Activated B cell treated with CpG ODN at 0.5 μM for 24 hours (primary cell): ENCODE measurements around the gene TM6SF1. TPM values are rescaled to one million over a fixed set of nuclear protein-coding genes. Genes with fewer than 3 reads are reported as not detected.
"Not testable (repeated sequence)": the region's sequence is repeated elsewhere in the genome, so short reads cannot be mapped to it uniquely, and the experiment has no call there.

ENCODE experiments used
- ATAC-seq: fragments of 200-7000 bp; cut with Tn5 transposase; one replicate; pipeline ENCODE4 v1.10.0; 2021; ENCODE audit warnings: low read depth, mild to moderate bottlenecking, moderate library complexity
- CTCF ChIA-PET: fragments of 350-600 bp; sonication (Branson Sonifier 250); formaldehyde crosslinking; loops from one replicate; lab custom pipeline; 2021; ENCODE audit warnings: antibody characterized with exemption; lab: Charles Lee
- POLR2A ChIA-PET: fragments of 350-600 bp; sonication (Branson Sonifier 250); formaldehyde crosslinking; loops from one replicate; lab custom pipeline; 2021; ENCODE audit warnings: antibody characterized with exemption; lab: Charles Lee
- DNase-seq: peaks from one replicate; pipeline ENCODE4 v3.0.0; 2022
- H3K27ac Mint-ChIP-seq: one replicate; pipeline ENCODE4 v1.8.0; 2020; ENCODE audit warnings: mixed read lengths
- H3K27me3 Mint-ChIP-seq: one replicate; pipeline ENCODE4 v1.8.0; 2021; ENCODE audit warnings: mixed read lengths
- H3K36me3 Mint-ChIP-seq: one replicate; pipeline ENCODE4 v1.8.0; 2021; ENCODE audit warnings: low read depth, mixed read lengths
- H3K4me1 Mint-ChIP-seq: one replicate; pipeline ENCODE4 v1.8.0; 2021; ENCODE audit warnings: mixed read lengths
- H3K4me3 Mint-ChIP-seq: one replicate; pipeline ENCODE4 v1.8.0; 2020; ENCODE audit warnings: mild to moderate bottlenecking, mixed read lengths
- H3K9me3 Mint-ChIP-seq: one replicate; pipeline ENCODE4 v1.8.0; 2020; ENCODE audit warnings: mixed read lengths
- CTCF ChIP-seq: fragments of 200-600 bp; IDR thresholded peaks from one replicate; pipeline ENCODE4 v1.8.0; 2022; ENCODE audit warnings: antibody characterized with exemption, mild to moderate bottlenecking
- intact Hi-C: fragments of 100-400 bp; cut with micrococcal nuclease; formaldehyde crosslinking; loops from one replicate; pipeline ENCODE4 v1.15.1; 2024
- total RNA-seq: library from RNA; stranded (reverse); gene quantifications from 2 replicates; pipeline ENCODE4 v1.2.3, GENCODE V29; 2022

TM6SF1 gene
- total RNA-seq, 1 donor from 2014 or later = 4.1 TPM

GRCh38 chr15:83088876-83089275 lies 18.6 kb upstream of the TM6SF1 start:
- CTCF ChIA-PET = no interaction called here
- no peak for ATAC-seq
- Mint-ChIP-seq H3K4me1 (peaks cover 15% of the 10 kb centered on the region), H3K36me3 (no peaks in the 10 kb centered on the region), H3K4me3 (no peak overlapping the region), H3K27ac (no peak overlapping the region), H3K9me3 (peaks cover 4% of the 10 kb centered on the region), H3K27me3 (peaks cover 10% of the 10 kb centered on the region)
- POLR2A ChIA-PET = no interaction called here
- DNase-seq = no peak
- intact Hi-C loops = no loop called here
- TF ChIP-seq CTCF = no peak

GRCh38 chr15:83090465-83090864 lies 17.0 kb upstream of the TM6SF1 start:
- DNase-seq (no peak), ATAC-seq (no peak)
- ChIA-PET CTCF (no interaction called here), POLR2A (no interaction called here)
- Mint-ChIP-seq H3K9me3 (peaks cover 4% of the 10 kb centered on the region), H3K27ac (no peak overlapping the region), H3K36me3 (no peaks in the 10 kb centered on the region), H3K4me3 (no peak overlapping the region), H3K4me1 (peaks cover 15% of the 10 kb centered on the region), H3K27me3 (peaks cover 8% of the 10 kb centered on the region)
- intact Hi-C loops = no loop called here
- no peak for TF ChIP-seq CTCF

GRCh38 chr15:83091965-83092308 lies 15.5 kb upstream of the TM6SF1 start:
- not testable (repeated sequence) for H3K27me3 Mint-ChIP-seq

GRCh38 chr15:83092309-83092976 lies 15.0 kb upstream of the TM6SF1 start:
- intact Hi-C loops = loop anchor here (2.0 kb wide), 1 partner anchor 16 kb away; no protein-coding TSS in a partner anchor
- Mint-ChIP-seq H3K9me3 (peaks cover 6% of the 10 kb centered on the region), H3K4me3 (peak overlapping the region; percentile 50), H3K27me3 (peaks cover 11% of the 10 kb centered on the region), H3K27ac (peak overlapping the region; percentile 86), H3K36me3 (no peaks in the 10 kb centered on the region), H3K4me1 (peaks cover 15% of the 10 kb centered on the region)
- DNase-seq (no peak), ATAC-seq (peak; percentile 91)
- ChIA-PET POLR2A (no interaction called here), CTCF (no interaction called here)
- TF ChIP-seq CTCF = no peak

More at GRCh38 chr15:83091965-83092308, 15.5 kb upstream of the TM6SF1 start:
- H3K36me3 Mint-ChIP-seq, POLR2A ChIA-PET, DNase-seq, H3K9me3 Mint-ChIP-seq, CTCF ChIA-PET: not testable (repeated sequence)
- Mint-ChIP-seq H3K27ac (peak overlapping the region; percentile 86), H3K4me1 (peaks cover 15% of the 10 kb centered on the region), H3K4me3 (peak overlapping the region; percentile 50)
- intact Hi-C loops = loop anchor here (2.0 kb wide), 1 partner anchor 17 kb away; no protein-coding TSS in a partner anchor
- peak; percentile 50 for ATAC-seq

GRCh38 chr15:83094583-83094982 lies 12.9 kb upstream of the TM6SF1 start:
- Mint-ChIP-seq H3K4me1 (peaks cover 15% of the 10 kb centered on the region), H3K27ac (no peak overlapping the region), H3K27me3 (peaks cover 3% of the 10 kb centered on the region), H3K36me3 (no peaks in the 10 kb centered on the region), H3K9me3 (peaks cover 13% of the 10 kb centered on the region), H3K4me3 (no peak overlapping the region)
- no peak for ATAC-seq
- no peak for TF ChIP-seq CTCF
- no peak for DNase-seq
- intact Hi-C loops = no loop called here
- ChIA-PET CTCF (no interaction called here), POLR2A (no interaction called here)
